ENCODE data around the gene GPRIN2. TPM values are rescaled to one million over a fixed set of nuclear protein-coding genes. Genes with fewer than 3 reads are reported as not detected.
"Not testable (repeated sequence)": the region's sequence is repeated elsewhere in the genome, so short reads cannot be mapped to it uniquely, and the experiment has no call there.

Gene GPRIN2
- 6.3 TPM for total RNA-seq

GRCh38 chr10:46556515-46557318, at the start of gene GPRIN2:
Gene GPRIN2 (minus strand): TSS chr10:46556658. CDS start chr10:46550736, 5,922 bp downstream.
- peaks cover 14% of the 10 kb centered on the region for H3K27me3 ChIP-seq
- intact Hi-C loops (cut with DNase I): no loop called here
- no peak for TF ChIP-seq CTCF (IDR thresholded peaks at IDR 0.05)
- no peak within 1 kb of the TSS for H3K27ac ChIP-seq
- peak in 1 of 2 donors; percentile 66 for DNase-seq (ENCODE audit: low spot score in 2 of 2)
- H3K36me3 ChIP-seq: no peaks in the 10 kb centered on the region
- no peaks in the 10 kb centered on the region for H3K9me3 ChIP-seq
- H3K4me1 ChIP-seq: peaks cover 9 to 10% of the 10 kb centered on the region in 2 donors
- H3K4me3 ChIP-seq: peak within 1 kb of the TSS; percentile 55 to 63

DNA sequence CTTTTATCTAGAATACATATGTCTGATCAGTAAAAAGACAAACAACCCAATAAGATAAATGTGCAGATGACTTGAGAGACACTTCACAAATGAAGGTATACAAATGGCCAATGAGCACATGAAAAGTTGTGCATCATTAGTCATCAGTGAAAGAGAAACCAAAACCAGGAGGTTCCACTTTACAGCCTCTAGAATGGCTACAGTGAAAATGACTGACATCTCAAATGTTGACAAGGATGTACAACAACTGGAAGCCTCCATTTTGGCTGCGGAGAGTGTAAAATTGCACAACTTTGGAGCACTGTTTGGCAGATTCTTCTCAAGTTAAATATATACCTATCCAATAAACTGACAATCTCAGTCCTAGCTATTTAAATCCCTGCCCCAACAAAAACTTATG, 44.1 kb upstream of the GPRIN2 start:
- H3K27me3 ChIP-seq; H3K27ac ChIP-seq; H3K4me1 ChIP-seq; intact Hi-C loops (cut with DNase I); H3K4me3 ChIP-seq; DNase-seq (ENCODE audit: low spot score in 2 of 2); H3K9me3 ChIP-seq; H3K36me3 ChIP-seq: not testable (repeated sequence)

DNA sequence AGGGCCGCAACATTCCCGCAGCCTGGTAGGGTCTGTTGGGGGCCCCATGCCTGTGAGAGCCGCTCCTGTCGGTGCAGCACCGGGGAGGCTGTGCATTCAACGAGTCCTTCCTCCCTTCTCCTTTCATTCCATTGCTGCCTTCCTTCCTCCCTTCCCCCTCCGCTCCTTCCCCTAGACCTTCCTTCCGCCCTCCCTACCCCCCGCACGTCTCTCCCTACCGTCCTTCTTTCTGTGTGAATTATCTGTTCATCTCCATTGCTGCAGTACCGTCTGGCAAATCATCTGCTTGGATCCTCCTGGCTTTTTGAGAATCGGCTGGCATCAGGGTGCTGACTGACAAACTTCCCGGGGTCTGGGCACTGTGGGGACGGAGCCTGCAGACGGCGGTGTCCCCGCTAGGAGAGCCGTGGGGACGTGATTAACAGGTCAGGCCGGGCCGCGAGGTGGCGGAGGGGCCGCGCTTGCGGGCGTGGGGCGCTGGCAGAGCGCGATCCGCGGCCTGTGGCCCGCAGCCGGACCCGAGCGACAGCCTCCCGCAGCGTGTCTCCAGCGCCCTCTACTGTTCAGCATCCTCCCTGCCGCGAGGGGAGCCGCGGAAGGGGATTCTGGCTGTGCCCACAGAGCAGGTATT, 41.3 kb upstream of the GPRIN2 start:
- peak overlapping the region in 1 of 2 donors; percentile 56 for H3K27ac ChIP-seq
- H3K9me3 ChIP-seq; H3K4me1 ChIP-seq; H3K36me3 ChIP-seq; DNase-seq (ENCODE audit: low spot score in 2 of 2); intact Hi-C loops (cut with DNase I); H3K27me3 ChIP-seq: not testable (repeated sequence)
- H3K4me3 ChIP-seq: peak overlapping the region in 1 of 2 donors; percentile 65
- TF ChIP-seq CTCF (IDR thresholded peaks at IDR 0.05): peak in 2 of 3 experiments; percentile 21 to 27

- H3K27ac ChIP-seq: peak overlapping the region in 1 of 2 donors; percentile 50
Measured at GRCh38 chr10:46596570-46596969, 40.1 kb upstream of the GPRIN2 start.

GRCh38 chr10:46594453-46595063, 38.1 kb upstream of the GPRIN2 start:
- DNase-seq (ENCODE audit: low spot score in 2 of 2); H3K4me3 ChIP-seq; H3K36me3 ChIP-seq; H3K27ac ChIP-seq; H3K4me1 ChIP-seq; intact Hi-C loops (cut with DNase I); H3K27me3 ChIP-seq; H3K9me3 ChIP-seq: not testable (repeated sequence)

More at GRCh38 chr10:46596570-46596969, 40.1 kb upstream of the GPRIN2 start:
- DNase-seq (ENCODE audit: low spot score in 2 of 2); H3K4me1 ChIP-seq; H3K27me3 ChIP-seq; H3K9me3 ChIP-seq; intact Hi-C loops (cut with DNase I); H3K36me3 ChIP-seq: not testable (repeated sequence)
- peak overlapping the region; percentile 26 to 40 for H3K4me3 ChIP-seq

DNA sequence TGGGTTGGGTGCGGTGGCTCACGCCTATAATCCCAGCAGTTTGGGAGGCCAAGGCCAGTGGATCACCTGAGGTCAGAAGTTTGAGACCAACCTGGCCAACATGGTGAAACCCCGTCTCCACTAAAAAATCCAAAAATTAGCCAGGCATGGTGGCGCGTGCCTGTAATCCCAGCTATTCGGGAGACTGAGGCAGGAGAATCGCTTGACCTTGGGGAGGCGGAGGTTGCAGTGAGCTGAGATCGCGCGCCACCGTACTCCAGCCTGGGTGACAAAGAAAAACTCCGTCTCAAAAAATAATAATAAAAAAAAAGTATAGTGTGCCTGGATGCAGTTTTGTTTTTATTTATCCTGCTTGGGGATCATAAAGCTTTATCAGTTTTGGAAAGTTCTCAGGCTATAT, 36.8 kb upstream of the GPRIN2 start:
- H3K27me3 ChIP-seq; H3K9me3 ChIP-seq; H3K36me3 ChIP-seq; DNase-seq (ENCODE audit: low spot score in 2 of 2); intact Hi-C loops (cut with DNase I); H3K4me1 ChIP-seq; H3K4me3 ChIP-seq; H3K27ac ChIP-seq: not testable (repeated sequence)

GRCh38 chr10:46591053-46591452, 34.6 kb upstream of the GPRIN2 start:
- H3K27me3 ChIP-seq; H3K36me3 ChIP-seq; H3K27ac ChIP-seq; H3K4me1 ChIP-seq; DNase-seq (ENCODE audit: low spot score in 2 of 2); H3K4me3 ChIP-seq; intact Hi-C loops (cut with DNase I); H3K9me3 ChIP-seq: not testable (repeated sequence)

GRCh38 chr10:46589589-46589988, 33.1 kb upstream of the GPRIN2 start:
- H3K27me3 ChIP-seq; H3K4me1 ChIP-seq; H3K36me3 ChIP-seq; H3K9me3 ChIP-seq; H3K4me3 ChIP-seq; intact Hi-C loops (cut with DNase I); H3K27ac ChIP-seq; DNase-seq (ENCODE audit: low spot score in 2 of 2): not testable (repeated sequence)

- H3K27me3 ChIP-seq; H3K4me3 ChIP-seq; intact Hi-C loops (cut with DNase I); H3K27ac ChIP-seq; H3K36me3 ChIP-seq; H3K4me1 ChIP-seq; H3K9me3 ChIP-seq; DNase-seq (ENCODE audit: low spot score in 2 of 2): not testable (repeated sequence)
Measured at GRCh38 chr10:46588221-46588620, 31.8 kb upstream of the GPRIN2 start.

GRCh38 chr10:46587546-46587945, 31.1 kb upstream of the GPRIN2 start:
- H3K9me3 ChIP-seq; H3K4me1 ChIP-seq; H3K36me3 ChIP-seq; H3K4me3 ChIP-seq; DNase-seq (ENCODE audit: low spot score in 2 of 2); H3K27ac ChIP-seq; H3K27me3 ChIP-seq; intact Hi-C loops (cut with DNase I): not testable (repeated sequence)

DNA sequence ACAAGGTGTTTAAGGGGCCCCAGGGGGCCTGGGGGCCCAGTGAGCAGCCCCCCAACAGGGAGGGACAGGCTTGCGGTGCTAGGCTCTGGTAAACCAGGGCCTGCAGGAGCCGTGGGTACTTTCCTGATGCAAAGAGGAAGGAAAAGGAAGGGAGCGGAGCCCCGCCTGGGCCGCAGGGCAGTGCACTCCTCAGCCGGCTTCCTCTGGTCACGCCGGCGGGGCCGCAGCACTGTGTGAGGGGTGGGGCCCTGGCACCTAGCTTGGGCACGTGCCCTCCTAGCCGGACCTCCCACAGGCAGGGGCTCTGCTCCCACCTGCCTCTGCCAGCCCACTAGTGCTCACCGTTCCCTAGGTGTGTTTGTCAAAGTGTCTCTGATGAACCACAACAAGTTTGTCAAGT, 28.8 kb upstream of the GPRIN2 start:
- H3K36me3 ChIP-seq; H3K4me3 ChIP-seq; H3K9me3 ChIP-seq; intact Hi-C loops (cut with DNase I); H3K4me1 ChIP-seq; DNase-seq (ENCODE audit: low spot score in 2 of 2); H3K27ac ChIP-seq; H3K27me3 ChIP-seq: not testable (repeated sequence)

DNA sequence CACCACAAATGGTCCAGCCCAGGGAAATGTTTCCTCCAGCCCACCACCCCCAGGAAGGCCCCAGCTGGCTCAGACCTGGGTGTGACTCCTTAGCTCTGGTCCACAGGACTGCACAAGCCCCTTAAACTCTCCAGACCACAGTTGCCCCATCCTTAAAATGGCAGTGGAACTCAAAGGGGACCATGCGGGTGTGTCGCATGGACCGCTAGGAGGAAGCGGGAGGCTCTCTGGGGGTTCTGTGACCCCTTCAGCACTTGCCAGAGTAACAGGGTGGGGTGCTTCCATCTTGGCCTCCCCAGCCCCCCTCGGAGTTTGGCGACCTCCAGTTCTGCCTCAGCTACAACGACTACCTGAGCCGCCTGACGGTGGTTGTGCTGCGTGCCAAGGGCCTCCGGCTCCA, 27.7 kb upstream of the GPRIN2 start:
- H3K27ac ChIP-seq; H3K4me1 ChIP-seq; H3K4me3 ChIP-seq; intact Hi-C loops (cut with DNase I); H3K9me3 ChIP-seq; H3K27me3 ChIP-seq; H3K36me3 ChIP-seq; DNase-seq (ENCODE audit: low spot score in 2 of 2): not testable (repeated sequence)

Data from ascending aorta (tissue), 2 donors.